ENCODE data around the gene CAPS2. TPM values are rescaled to one million over a fixed set of nuclear protein-coding genes. Genes with fewer than 3 reads are reported as not detected.

CAPS2 gene
- total and polyA plus RNA-seq, 9 of the 15 experiments (the other 6 are each of a cell fraction or from before 2014, with no cell fraction given): 0.10 to 0.82 (median 0.47) TPM; not detected in 1

GRCh38 chr12:75329918-75330826, at the start of gene CAPS2 (continued):
- no peak for TF ChIP-seq SFPQ (IDR thresholded peaks at IDR 0.05; ENCODE audit: low read depth, low read length)
- TF ChIP-seq NFE2L1 (tag; IDR thresholded peaks at IDR 0.05; ENCODE audit: borderline replicate concordance, low read depth): no peak
- TF ChIP-seq HMGN3 (IDR thresholded peaks at IDR 0.05; ENCODE audit: borderline replicate concordance, extremely low read depth, insufficient read length, low read depth, low read length): peak; percentile 55
- TF ChIP-seq AFF1 (IDR thresholded peaks at IDR 0.05; ENCODE audit: low read depth in 1 of 2, partially characterized antibody in 2 of 2): no peak
- no peak for TF ChIP-seq ZNF318 (IDR thresholded peaks at IDR 0.05; ENCODE audit: borderline replicate concordance in 1 of 2, low read depth in 1 of 2)
- no peak for TF ChIP-seq SMAD1 (IDR thresholded peaks at IDR 0.05; ENCODE audit: low read depth, low read length, partially characterized antibody)
- peak; percentile 8; the same call in 1 of the 2 replicates for TF ChIP-seq TEAD4 (IDR thresholded peaks at IDR 0.05; ENCODE audit: low read length)
- TF ChIP-seq TEAD4 (CRISPR knock-in tag; IDR thresholded peaks at IDR 0.05; ENCODE audit: borderline replicate concordance): no peak
